Breast epithelium (tissue), 4 donors: ENCODE results near the gene HOXB5. TPM values are rescaled to one million over a fixed set of nuclear protein-coding genes. Genes with fewer than 3 reads are reported as not detected.

Experiments
- DNase-seq, 2 donors: peaks; one replicate each; pipeline ENCODE4 v3.0.0-alpha.2; 2019; ENCODE audit warnings: low spot score in 2 of 2
- H3K27ac ChIP-seq, 2 donors: fragments of 200-600 bp; sonication (generic) in 1 of 2; one replicate each; pipeline ENCODE4 v1.5.1; 2016 to 2019; ENCODE audit warnings: mild to moderate bottlenecking in 1 of 2
- H3K27me3 ChIP-seq, 2 donors: fragments of 200-600 bp; sonication (generic) in 1 of 2; one replicate each; pipeline versions ENCODE4 v1.5.1 to v1.6.0; 2017 to 2019; ENCODE audit warnings: control low read depth in 1 of 2, mild to moderate bottlenecking in 1 of 2
- H3K36me3 ChIP-seq: fragments of 200-600 bp; one replicate; pipeline ENCODE4 v1.5.1; 2019
- H3K4me1 ChIP-seq, 2 donors: fragments of 200-600 bp; sonication (generic); one replicate each; pipeline ENCODE4 v1.5.1; 2016 to 2019; ENCODE audit warnings: control low read depth in 1 of 2
- H3K4me3 ChIP-seq, 3 donors: fragments of 200-600 bp; sonication (generic); 1 replicate in 2 of 3; 2 replicates in 1 of 3; pipeline ENCODE4 v1.5.1; 2016 to 2019; ENCODE audit warnings: mild to moderate bottlenecking in 3 of 3, moderate library complexity in 2 of 3
- H3K9me3 ChIP-seq, 2 donors: fragments of 200-600 bp; sonication (generic) in 1 of 2; one replicate each; pipeline ENCODE4 v1.5.1; 2016 to 2019; ENCODE audit warnings: control low read depth in 1 of 2
- POLR2A ChIP-seq: fragments of 450-650 bp; IDR thresholded peaks from one replicate; pipeline ENCODE4 v1.6.1; 2016; ENCODE audit warnings: antibody characterized with exemption, mild to moderate bottlenecking, moderate library complexity
- POLR2AphosphoS5 ChIP-seq, 3 donors: sonication (generic); formaldehyde crosslinking; IDR thresholded peaks; one replicate each; pipeline ENCODE4 v1.6.1; 2017; ENCODE audit warnings: antibody characterized with exemption in 3 of 3
- intact Hi-C: fragments of 100-400 bp; cut with DNase I; formaldehyde crosslinking; loops from one replicate; pipeline ENCODE4 v1.15.1; 2023; ENCODE audit warnings: low total_unique reads
- total RNA-seq, 3 donors: library from RNA; depleted of rRNA; stranded (reverse); fragments of >200 nt; gene quantifications; one replicate each; pipeline ENCODE4 v1.1.0, GENCODE V29; 2016
- TF ChIP-seq, protein P1 (sequence below), 3 donors: fragments of 450-650 bp; IDR thresholded peaks; one replicate each; pipeline ENCODE4 v1.5.1; 2016 to 2017; ENCODE audit warnings: antibody characterized with exemption in 3 of 3, mild to moderate bottlenecking in 3 of 3, moderate library complexity in 3 of 3

Gene HOXB5
- total RNA-seq, 3 donors from 2014 or later, result 0.44 to 2.0 (median 1.4) TPM

- Histone ChIP-seq H3K9me3 (no peaks in the 10 kb centered on the region), H3K27ac (no peak overlapping the region), H3K36me3 (no peaks in the 10 kb centered on the region), H3K4me1 (no peaks in the 10 kb centered on the region), H3K27me3 (peaks cover 0 to 74% of the 10 kb centered on the region in 2 donors), H3K4me3 (no peak overlapping the region)
- no peak for DNase-seq
- TF ChIP-seq POLR2AphosphoS5 (IDR thresholded peaks at IDR 0.05) (no peak), POLR2A (no peak)
- TF ChIP-seq, protein P1, sequence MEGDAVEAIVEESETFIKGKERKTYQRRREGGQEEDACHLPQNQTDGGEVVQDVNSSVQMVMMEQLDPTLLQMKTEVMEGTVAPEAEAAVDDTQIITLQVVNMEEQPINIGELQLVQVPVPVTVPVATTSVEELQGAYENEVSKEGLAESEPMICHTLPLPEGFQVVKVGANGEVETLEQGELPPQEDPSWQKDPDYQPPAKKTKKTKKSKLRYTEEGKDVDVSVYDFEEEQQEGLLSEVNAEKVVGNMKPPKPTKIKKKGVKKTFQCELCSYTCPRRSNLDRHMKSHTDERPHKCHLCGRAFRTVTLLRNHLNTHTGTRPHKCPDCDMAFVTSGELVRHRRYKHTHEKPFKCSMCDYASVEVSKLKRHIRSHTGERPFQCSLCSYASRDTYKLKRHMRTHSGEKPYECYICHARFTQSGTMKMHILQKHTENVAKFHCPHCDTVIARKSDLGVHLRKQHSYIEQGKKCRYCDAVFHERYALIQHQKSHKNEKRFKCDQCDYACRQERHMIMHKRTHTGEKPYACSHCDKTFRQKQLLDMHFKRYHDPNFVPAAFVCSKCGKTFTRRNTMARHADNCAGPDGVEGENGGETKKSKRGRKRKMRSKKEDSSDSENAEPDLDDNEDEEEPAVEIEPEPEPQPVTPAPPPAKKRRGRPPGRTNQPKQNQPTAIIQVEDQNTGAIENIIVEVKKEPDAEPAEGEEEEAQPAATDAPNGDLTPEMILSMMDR (IDR thresholded peaks at IDR 0.05), result no peak
- intact Hi-C loops, result no loop called here
These were observed 4.3 kb downstream of the HOXB5 start for GRCh38 chr17:48589060-48589830.

DNA sequence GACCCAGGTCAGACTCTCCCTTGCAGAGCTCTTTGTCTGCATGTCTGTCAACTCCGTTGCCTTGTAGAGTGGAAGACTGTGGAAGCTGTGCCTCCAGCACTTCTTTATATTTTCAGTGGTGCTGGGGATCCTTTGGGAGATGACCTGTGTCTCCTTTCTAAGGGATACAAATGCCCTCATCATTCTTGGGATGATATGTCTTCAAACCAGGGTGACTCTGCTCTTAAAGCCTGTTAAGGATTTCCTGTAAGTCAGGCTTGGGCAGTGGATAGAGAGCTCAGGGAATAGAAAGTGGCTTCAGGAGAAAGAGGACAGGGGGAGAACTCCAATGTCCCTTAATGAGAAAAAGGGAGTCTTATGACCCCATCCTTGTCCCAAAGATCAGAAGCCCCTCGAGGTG lies 5.1 kb downstream of the HOXB5 start:
- Histone ChIP-seq H3K4me1 (no peaks in the 10 kb centered on the region), H3K27me3 (peaks cover 0 to 76% of the 10 kb centered on the region in 2 donors), H3K4me3 (no peak overlapping the region), H3K27ac (no peak overlapping the region), H3K36me3 (no peaks in the 10 kb centered on the region), H3K9me3 (no peaks in the 10 kb centered on the region)
- intact Hi-C loops, result no loop called here
- no peak for DNase-seq
- no peak for TF ChIP-seq POLR2AphosphoS5 (IDR thresholded peaks at IDR 0.05)
- no peak for TF ChIP-seq POLR2A
- TF ChIP-seq, protein P1 (IDR thresholded peaks at IDR 0.05), result no peak

- no peak overlapping the region for H3K27ac ChIP-seq
- peaks cover 0 to 76% of the 10 kb centered on the region in 2 donors for H3K27me3 ChIP-seq
- H3K4me1 ChIP-seq, result no peaks in the 10 kb centered on the region
- H3K9me3 ChIP-seq, result no peaks in the 10 kb centered on the region
- no peak for DNase-seq
- H3K36me3 ChIP-seq, result no peaks in the 10 kb centered on the region
- intact Hi-C loops, result no loop called here
- H3K4me3 ChIP-seq, result no peak overlapping the region
- TF ChIP-seq POLR2A (no peak), POLR2AphosphoS5 (IDR thresholded peaks at IDR 0.05) (no peak)
- TF ChIP-seq, protein P1 (IDR thresholded peaks at IDR 0.05), result no peak
These were observed 5.5 kb downstream of the HOXB5 start for GRCh38 chr17:48588074-48588415.

DNA sequence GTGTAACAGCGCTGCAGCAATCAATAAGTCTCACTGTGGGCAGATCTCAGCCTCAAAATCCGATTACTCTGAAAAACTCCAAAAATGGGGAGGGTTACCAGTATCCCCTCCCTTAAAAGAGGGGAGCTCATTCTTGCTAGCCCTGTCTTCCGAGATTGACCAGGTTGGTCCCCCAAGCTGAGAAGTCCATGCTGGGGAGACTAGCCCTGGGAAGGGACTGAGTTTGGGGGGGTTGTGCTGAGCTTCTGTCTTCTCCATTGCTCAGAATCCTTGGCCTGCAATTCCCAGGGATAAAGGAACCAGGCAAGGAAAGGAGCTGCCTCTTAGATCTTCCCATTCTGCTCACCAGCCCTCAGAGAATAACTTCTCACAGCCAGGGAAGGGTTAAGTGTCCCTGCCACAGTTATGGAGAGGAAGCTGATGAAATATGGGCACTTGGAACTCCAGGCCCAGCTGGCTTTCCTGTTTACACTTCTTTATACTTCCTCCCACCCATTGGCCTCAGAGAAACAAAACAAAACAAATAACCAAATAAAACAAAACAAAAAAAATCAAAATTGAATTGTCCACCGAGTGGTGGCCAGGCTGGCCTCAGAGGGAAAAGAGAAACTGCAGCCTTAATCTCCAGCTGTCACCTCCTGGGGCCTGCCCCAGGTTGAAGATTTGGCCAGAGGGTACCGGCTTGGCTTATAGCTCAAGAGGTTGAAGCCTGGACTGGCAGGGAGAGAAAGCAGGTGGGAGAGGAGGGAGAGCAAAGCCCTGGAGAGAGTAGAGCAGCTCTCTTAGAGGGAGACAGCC lies 6.1 kb downstream of the HOXB5 start:
- no peak for TF ChIP-seq POLR2AphosphoS5 (IDR thresholded peaks at IDR 0.05)
- TF ChIP-seq, protein P1 (IDR thresholded peaks at IDR 0.05), result no peak
- TF ChIP-seq POLR2A, result no peak

More for the DNA sequence above, 6.1 kb downstream of the HOXB5 start:
- Histone ChIP-seq H3K36me3 (no peaks in the 10 kb centered on the region), H3K4me3 (no peak overlapping the region), H3K4me1 (no peaks in the 10 kb centered on the region), H3K27ac (peak overlapping the region in 1 of 2 donors; percentile 57), H3K9me3 (no peaks in the 10 kb centered on the region), H3K27me3 (peaks cover 0 to 76% of the 10 kb centered on the region in 2 donors)
- no peak for DNase-seq
- intact Hi-C loops, result no loop called here
